T-helper 2 cell treated with Interferon-gamma antibody and Interleukin-4, amounts not matched to agents 5 μg/mL and 100 μg/mL, for 36 hours (primary cell): ENCODE measurements around the gene BAIAP2.
"Not testable (repeated sequence)": the region's sequence is repeated elsewhere in the genome, so short reads cannot be mapped to it uniquely, and the experiment has no call there.

Source experiments
- DNase-seq: peaks from one replicate; pipeline ENCODE4 v3.0.0; 2021; ENCODE audit warnings: low spot score
- H3K27ac Mint-ChIP-seq: one replicate; pipeline ENCODE4 v1.8.0; 2021; ENCODE audit warnings: mild to moderate bottlenecking, mixed read lengths
- H3K27me3 Mint-ChIP-seq: one replicate; pipeline ENCODE4 v1.8.0; 2021; ENCODE audit warnings: low read depth, mixed read lengths
- H3K36me3 Mint-ChIP-seq: one replicate; pipeline ENCODE4 v1.8.0; 2021; ENCODE audit warnings: low read depth, mixed read lengths
- H3K4me1 Mint-ChIP-seq: one replicate; pipeline ENCODE4 v1.8.0; 2021; ENCODE audit warnings: low read depth, mixed read lengths
- H3K4me3 Mint-ChIP-seq: one replicate; pipeline ENCODE4 v1.8.0; 2022; ENCODE audit warnings: mild to moderate bottlenecking, moderate library complexity, mixed read lengths
- H3K9me3 Mint-ChIP-seq: one replicate; pipeline ENCODE4 v1.8.0; 2021; ENCODE audit warnings: mixed read lengths

Gene BAIAP2

GRCh38 chr17:81025065-81025740 lies 9.7 kb upstream of the BAIAP2 start:
- no peak for DNase-seq
- Mint-ChIP-seq H3K9me3 (peaks cover 7% of the 10 kb centered on the region), H3K27ac (no peak overlapping the region), H3K27me3 (peaks cover 13% of the 10 kb centered on the region), H3K4me1 (peaks cover 5% of the 10 kb centered on the region), H3K4me3 (no peak overlapping the region), H3K36me3 (no peaks in the 10 kb centered on the region)

- Mint-ChIP-seq H3K4me1 (peaks cover 5% of the 10 kb centered on the region), H3K27me3 (peaks cover 13% of the 10 kb centered on the region), H3K27ac (no peak overlapping the region), H3K9me3 (peaks cover 7% of the 10 kb centered on the region), H3K36me3 (no peaks in the 10 kb centered on the region), H3K4me3 (no peak overlapping the region)
- no peak for DNase-seq
Measured at GRCh38 chr17:81025741-81026129, 9.2 kb upstream of the BAIAP2 start.

GRCh38 chr17:81026266-81027036 lies 8.5 kb upstream of the BAIAP2 start:
- Mint-ChIP-seq H3K9me3 (peaks cover 7% of the 10 kb centered on the region), H3K4me3 (no peak overlapping the region), H3K27me3 (peaks cover 16% of the 10 kb centered on the region), H3K27ac (no peak overlapping the region), H3K36me3 (no peaks in the 10 kb centered on the region), H3K4me1 (peaks cover 5% of the 10 kb centered on the region)
- no peak for DNase-seq

GRCh38 chr17:81027038-81027437 lies 7.9 kb upstream of the BAIAP2 start:
- no peak overlapping the region for H3K27ac Mint-ChIP-seq
- no peaks in the 10 kb centered on the region for H3K36me3 Mint-ChIP-seq
- peaks cover 16% of the 10 kb centered on the region for H3K27me3 Mint-ChIP-seq
- H3K4me1 Mint-ChIP-seq: peaks cover 5% of the 10 kb centered on the region
- H3K9me3 Mint-ChIP-seq: peaks cover 7% of the 10 kb centered on the region
- no peak for DNase-seq
- H3K4me3 Mint-ChIP-seq: no peak overlapping the region

- peaks cover 7% of the 10 kb centered on the region for H3K9me3 Mint-ChIP-seq
- H3K27me3 Mint-ChIP-seq: peaks cover 19% of the 10 kb centered on the region
- H3K27ac Mint-ChIP-seq: no peak overlapping the region
- no peak for DNase-seq
- H3K36me3 Mint-ChIP-seq: no peaks in the 10 kb centered on the region
- no peak overlapping the region for H3K4me3 Mint-ChIP-seq
- peaks cover 5% of the 10 kb centered on the region for H3K4me1 Mint-ChIP-seq
Measured at GRCh38 chr17:81027591-81028505, 7.1 kb upstream of the BAIAP2 start.

- Mint-ChIP-seq H3K27ac (no peak overlapping the region), H3K9me3 (peaks cover 7% of the 10 kb centered on the region), H3K4me1 (peaks cover 4% of the 10 kb centered on the region), H3K27me3 (peaks cover 26% of the 10 kb centered on the region), H3K36me3 (no peaks in the 10 kb centered on the region), H3K4me3 (no peak overlapping the region)
- no peak for DNase-seq
Measured at GRCh38 chr17:81028506-81028858, 6.5 kb upstream of the BAIAP2 start.

- H3K4me3 Mint-ChIP-seq: no peak overlapping the region
- no peaks in the 10 kb centered on the region for H3K36me3 Mint-ChIP-seq
- peaks cover 7% of the 10 kb centered on the region for H3K9me3 Mint-ChIP-seq
- no peak overlapping the region for H3K27ac Mint-ChIP-seq
- peaks cover 34% of the 10 kb centered on the region for H3K27me3 Mint-ChIP-seq
- DNase-seq: no peak
- peaks cover 6% of the 10 kb centered on the region for H3K4me1 Mint-ChIP-seq
Measured at GRCh38 chr17:81029859-81030258, 5.1 kb upstream of the BAIAP2 start.

GRCh38 chr17:81030312-81030711 lies 4.6 kb upstream of the BAIAP2 start:
- not testable (repeated sequence) for H3K9me3 Mint-ChIP-seq, H3K4me1 Mint-ChIP-seq, H3K36me3 Mint-ChIP-seq, H3K4me3 Mint-ChIP-seq, H3K27ac Mint-ChIP-seq, DNase-seq
- H3K27me3 Mint-ChIP-seq: peaks cover 34% of the 10 kb centered on the region

- peaks cover 7% of the 10 kb centered on the region for H3K9me3 Mint-ChIP-seq
- no peak overlapping the region for H3K27ac Mint-ChIP-seq
- H3K27me3 Mint-ChIP-seq: peaks cover 38% of the 10 kb centered on the region
Measured at GRCh38 chr17:81030741-81031565, 4.0 kb upstream of the BAIAP2 start.

GRCh38 chr17:81031566-81032550 lies 3.1 kb upstream of the BAIAP2 start:
- Mint-ChIP-seq H3K36me3 (no peaks in the 10 kb centered on the region), H3K9me3 (peaks cover 4% of the 10 kb centered on the region), H3K27me3 (peaks cover 45% of the 10 kb centered on the region), H3K4me1 (peaks cover 12% of the 10 kb centered on the region), H3K27ac (no peak overlapping the region), H3K4me3 (no peak overlapping the region)
- no peak for DNase-seq

More at GRCh38 chr17:81030741-81031565, 4.0 kb upstream of the BAIAP2 start:
- DNase-seq: no peak
- Mint-ChIP-seq H3K4me3 (no peak overlapping the region), H3K4me1 (peaks cover 10% of the 10 kb centered on the region), H3K36me3 (no peaks in the 10 kb centered on the region)

- peaks cover 12% of the 10 kb centered on the region for H3K4me1 Mint-ChIP-seq
- H3K4me3 Mint-ChIP-seq: peak overlapping the region; percentile 43
- no peaks in the 10 kb centered on the region for H3K36me3 Mint-ChIP-seq
- H3K27ac Mint-ChIP-seq: no peak overlapping the region
- peaks cover 51% of the 10 kb centered on the region for H3K27me3 Mint-ChIP-seq
- no peaks in the 10 kb centered on the region for H3K9me3 Mint-ChIP-seq
- DNase-seq: no peak
Measured at GRCh38 chr17:81032641-81033480, 2.1 kb upstream of the BAIAP2 start.
